GM12878 (cell line): Measurements from ENCODE around the gene SSBP2. TPM values are rescaled to one million over a fixed set of nuclear protein-coding genes. Genes with fewer than 3 reads are reported as not detected.

Experiments
- ATAC-seq: fragments of 200-7000 bp; cut with Tn5 transposase; 3 replicates; pipeline ENCODE4 v1.9.1; 2020; ENCODE audit warnings: mild to moderate bottlenecking, moderate library complexity
- BruUV-seq: library from RNA; stranded (reverse); fragments of 400-500 nt; replicated peaks from 2 replicates; lab custom pipeline; 2021; lab: Mats Ljungman, UMichigan
- CTCF ChIA-PET: fragments of 300-600 bp; sonication (Branson Sonifier 250); formaldehyde crosslinking; extraction: SDS; loops from one replicate; lab custom pipeline; 2021; ENCODE audit warnings: inconsistent platforms; lab: Yijun Ruan, JAX
- POLR2A ChIA-PET: fragments of 350-600 bp; formaldehyde crosslinking; extraction: SDS; loops from one replicate; lab custom pipeline; 2021; ENCODE audit warnings: inconsistent platforms; lab: Charles Lee
- RAD21 ChIA-PET: fragments of 300-600 bp; sonication (Branson Sonifier 250); formaldehyde crosslinking; loops from one replicate; lab custom pipeline; 2023; ENCODE audit warnings: antibody characterized with exemption; ENCODE audit not compliant: unreplicated experiment; lab: Charles Lee
- SMC1A ChIA-PET: fragments of 300-600 bp; sonication (Branson Sonifier 250); formaldehyde crosslinking; loops from one replicate; lab custom pipeline; 2023; ENCODE audit not compliant: unreplicated experiment, uncharacterized antibody; lab: Charles Lee
- DNase-seq: peaks from one replicate; pipeline ENCODE4 v3.0.0-alpha.2; 2011; ENCODE audit warnings: low read depth, low spot score
- FAIRE-seq: peaks from 3 replicates; lab custom pipeline; 2011; peaks lifted over from hg19 to GRCh38; lab: Jason Lieb, UNC
- H2AFZ ChIP-seq: 2 replicates; pipeline ENCODE4 v1.6.0; 2011; ENCODE audit warnings: low read depth, low read length, control low read depth; ENCODE audit not compliant: control insufficient read depth
- H3K27ac ChIP-seq: 2 replicates; pipeline ENCODE4 v1.5.1; 2011; ENCODE audit warnings: control low read depth; ENCODE audit not compliant: control insufficient read depth, insufficient read depth
- H3K27me3 ChIP-seq, 2 experiments: replicated peaks in 1 of 2; 2 replicates each; pipeline versions ENCODE4 v1.6.0 to v1.6.1; 2011; ENCODE audit warnings: low read length in 1 of 2; ENCODE audit not compliant: control insufficient read depth in 2 of 2, insufficient read depth in 2 of 2
- H3K36me3 ChIP-seq, 2 experiments: 2 replicates each; pipeline ENCODE4 v1.5.1; 2011; ENCODE audit warnings: low read length in 1 of 2; ENCODE audit not compliant: control insufficient read depth in 2 of 2, insufficient read depth in 2 of 2
- H3K4me1 ChIP-seq: 2 replicates; pipeline ENCODE4 v1.6.1; 2011; ENCODE audit warnings: mild to moderate bottlenecking, low read length, moderate library complexity, mixed read lengths; ENCODE audit not compliant: control insufficient read depth, insufficient read depth
- H3K4me2 ChIP-seq: 2 replicates; pipeline ENCODE4 v1.6.0; 2011; ENCODE audit warnings: control low read depth; ENCODE audit not compliant: control insufficient read depth, insufficient read depth
- H3K4me3 ChIP-seq: fragments of 200-600 bp; sonication (generic); 2 replicates; pipeline ENCODE4 v1.5.1; 2016
- H3K79me2 ChIP-seq: 2 replicates; pipeline ENCODE4 v1.6.0; 2011; ENCODE audit warnings: low read length; ENCODE audit not compliant: control insufficient read depth, insufficient read depth
- H3K9ac ChIP-seq: 2 replicates; pipeline ENCODE4 v1.8.0; 2011; ENCODE audit warnings: low read length, control low read depth, mixed read lengths; ENCODE audit not compliant: control insufficient read depth, insufficient read depth
- H3K9me3 ChIP-seq: replicated peaks from 3 replicates; pipeline ENCODE4 v1.5.1; 2011; ENCODE audit warnings: mild to moderate bottlenecking, low read length; ENCODE audit not compliant: control insufficient read depth, insufficient read depth
- H4K20me1 ChIP-seq: 2 replicates; pipeline ENCODE4 v1.6.0; 2011; ENCODE audit not compliant: control insufficient read depth, insufficient read depth
- ATF7 ChIP-seq: fragments of 450-650 bp; IDR thresholded peaks from 2 replicates; pipeline ENCODE4 v1.6.1; 2016; ENCODE audit warnings: low read depth, mild to moderate bottlenecking
- BMI1 ChIP-seq: fragments of 450-650 bp; IDR thresholded peaks from 2 replicates; pipeline ENCODE4 v1.6.1; 2016; ENCODE audit warnings: mild to moderate bottlenecking, moderate library complexity, borderline replicate concordance
- ESRRA ChIP-seq: IDR thresholded peaks from 2 replicates; pipeline ENCODE4 v1.6.1; 2012; ENCODE audit warnings: mild to moderate bottlenecking, low read length, improper control_type of control experiment
- EZH2 ChIP-seq: IDR thresholded peaks from 2 replicates; pipeline ENCODE4 v1.6.1; 2012; ENCODE audit warnings: low read depth, mild to moderate bottlenecking, control low read depth, inconsistent platforms, low read length, borderline replicate concordance; ENCODE audit not compliant: control insufficient read depth
- HCFC1 ChIP-seq: fragments of 150-350 bp; IDR thresholded peaks from 2 replicates; pipeline ENCODE4 v1.6.1; 2014; ENCODE audit warnings: low read length
- NFYB ChIP-seq: IDR thresholded peaks from 2 replicates; pipeline ENCODE4 v1.6.1; 2011; ENCODE audit warnings: low read depth, mild to moderate bottlenecking, low read length, improper control_type of control experiment, moderate library complexity; ENCODE audit not compliant: insufficient read depth
- REST ChIP-seq: IDR thresholded peaks from 2 replicates; pipeline ENCODE4 v1.6.1; 2012; ENCODE audit warnings: mild to moderate bottlenecking, low read depth, low read length
- SREBF2 ChIP-seq: IDR thresholded peaks from 2 replicates; pipeline ENCODE4 v1.6.1; 2012; ENCODE audit warnings: mild to moderate bottlenecking, low read length
- TCF12 ChIP-seq: IDR thresholded peaks from 2 replicates; pipeline ENCODE4 v1.6.1; 2011; ENCODE audit warnings: low read depth, mild to moderate bottlenecking, low read length
- USF2 ChIP-seq: IDR thresholded peaks from 2 replicates; pipeline ENCODE4 v1.6.1; 2011; ENCODE audit warnings: low read depth, low read length, improper control_type of control experiment, borderline replicate concordance
- WGBS: methylation state at CpG from one replicate; pipeline ENCODE4 v1.1.6; 2016; ENCODE audit warnings: low lambda C conversion rate; ENCODE audit not compliant: insufficient replicate concordance, insufficient coverage; ENCODE audit errors: missing lambda C conversion rate; 5-methylcytosine and 5-hydroxymethylcytosine counted together
- in situ Hi-C: fragments of 300-500 bp; cut with MboI; formaldehyde crosslinking; loops from 9 replicates; pipeline ENCODE4 v1.14.3; 2018; ENCODE audit warnings: mixed read lengths
- intact Hi-C: fragments of 100-400 bp; cut with micrococcal nuclease; formaldehyde crosslinking; loops from one replicate; pipeline ENCODE4 v1.14.2; 2022; ENCODE audit not compliant: unreplicated experiment
- polyA plus RNA-seq, 11 experiments: library from polyadenylated mRNA; depleted of rRNA in 4 of 11; unstranded in 6 of 11; stranded (reverse) in 5 of 11; fragments of >200 nt; fragmentation: Nextera tagmentation in 4 of 11; fragmentation: Illumina TruSeq in 1 of 11; extraction: Ambion mirVana in 4 of 11; extraction: Trizol in 1 of 11; gene quantifications; 1 replicate in 1 of 11; 2 replicates in 10 of 11; pipeline versions ENCODE4 v1.2.1 to v1.2.3, GENCODE V29; 2011 to 2016; ENCODE audit warnings: inconsistent platforms in 2 of 11, missing spikeins in 2 of 11, low read depth in 1 of 11
- total RNA-seq, 4 experiments: library from RNA; depleted of rRNA in 3 of 4; stranded (reverse); fragments of >200 nt in 3 of 4; fragmentation: Illumina TruSeq in 1 of 4; extraction: Trizol in 1 of 4; gene quantifications; 2 replicates each; pipeline versions ENCODE4 v1.2.1 to v1.2.3, GENCODE V29; 2013 to 2021

The SSBP2 gene
- total and polyA plus RNA-seq, 10 of the 15 experiments (the other 5 are each of a cell fraction or from before 2014, with no cell fraction given) = 52.2 to 132 (median 110) TPM

GRCh38 chr5:81495286-81495685, 255.6 kb downstream of the SSBP2 start:
- no peak for DNase-seq
- no peak overlapping the region for H3K4me2 ChIP-seq
- H3K27me3 ChIP-seq = no peaks in the 10 kb centered on the region
- POLR2A ChIA-PET = no interaction called here
- intact Hi-C loops = no loop called here
- no peak overlapping the region for H3K9ac ChIP-seq
- H3K36me3 ChIP-seq = no peaks in the 10 kb centered on the region
- H2AFZ ChIP-seq = no peak overlapping the region
- in situ Hi-C loops = no loop called here
- H3K9me3 ChIP-seq = no peaks in the 10 kb centered on the region
- 98% methylated on average over 3 of the region's 3 CpGs for WGBS
- SMC1A ChIA-PET = no interaction called here
- ATAC-seq = no peak
- RAD21 ChIA-PET = no interaction called here
- H3K79me2 ChIP-seq = no peaks in the 10 kb centered on the region
- no peaks in the 10 kb centered on the region for H4K20me1 ChIP-seq
- no peak for FAIRE-seq
- TF ChIP-seq REST (no peak), BMI1 (no peak), TCF12 (no peak), EZH2 (no peak), SREBF2 (no peak), USF2 (no peak), ATF7 (no peak), NFYB (no peak), ESRRA (no peak), HCFC1 (no peak)
- no peak overlapping the region for H3K27ac ChIP-seq
- no peak overlapping the region for H3K4me3 ChIP-seq
- H3K4me1 ChIP-seq = no peaks in the 10 kb centered on the region
- CTCF ChIA-PET = interaction anchor here (1.0 kb wide), 1 partner anchor 670 kb away, joined by 4 read pairs; no protein-coding TSS in a partner anchor
- BruUV-seq = no TSS peak
